ENCODE data around the gene TNN. TPM values are rescaled to one million over a fixed set of nuclear protein-coding genes. Genes with fewer than 3 reads are reported as not detected.

The TNN gene, protein sequence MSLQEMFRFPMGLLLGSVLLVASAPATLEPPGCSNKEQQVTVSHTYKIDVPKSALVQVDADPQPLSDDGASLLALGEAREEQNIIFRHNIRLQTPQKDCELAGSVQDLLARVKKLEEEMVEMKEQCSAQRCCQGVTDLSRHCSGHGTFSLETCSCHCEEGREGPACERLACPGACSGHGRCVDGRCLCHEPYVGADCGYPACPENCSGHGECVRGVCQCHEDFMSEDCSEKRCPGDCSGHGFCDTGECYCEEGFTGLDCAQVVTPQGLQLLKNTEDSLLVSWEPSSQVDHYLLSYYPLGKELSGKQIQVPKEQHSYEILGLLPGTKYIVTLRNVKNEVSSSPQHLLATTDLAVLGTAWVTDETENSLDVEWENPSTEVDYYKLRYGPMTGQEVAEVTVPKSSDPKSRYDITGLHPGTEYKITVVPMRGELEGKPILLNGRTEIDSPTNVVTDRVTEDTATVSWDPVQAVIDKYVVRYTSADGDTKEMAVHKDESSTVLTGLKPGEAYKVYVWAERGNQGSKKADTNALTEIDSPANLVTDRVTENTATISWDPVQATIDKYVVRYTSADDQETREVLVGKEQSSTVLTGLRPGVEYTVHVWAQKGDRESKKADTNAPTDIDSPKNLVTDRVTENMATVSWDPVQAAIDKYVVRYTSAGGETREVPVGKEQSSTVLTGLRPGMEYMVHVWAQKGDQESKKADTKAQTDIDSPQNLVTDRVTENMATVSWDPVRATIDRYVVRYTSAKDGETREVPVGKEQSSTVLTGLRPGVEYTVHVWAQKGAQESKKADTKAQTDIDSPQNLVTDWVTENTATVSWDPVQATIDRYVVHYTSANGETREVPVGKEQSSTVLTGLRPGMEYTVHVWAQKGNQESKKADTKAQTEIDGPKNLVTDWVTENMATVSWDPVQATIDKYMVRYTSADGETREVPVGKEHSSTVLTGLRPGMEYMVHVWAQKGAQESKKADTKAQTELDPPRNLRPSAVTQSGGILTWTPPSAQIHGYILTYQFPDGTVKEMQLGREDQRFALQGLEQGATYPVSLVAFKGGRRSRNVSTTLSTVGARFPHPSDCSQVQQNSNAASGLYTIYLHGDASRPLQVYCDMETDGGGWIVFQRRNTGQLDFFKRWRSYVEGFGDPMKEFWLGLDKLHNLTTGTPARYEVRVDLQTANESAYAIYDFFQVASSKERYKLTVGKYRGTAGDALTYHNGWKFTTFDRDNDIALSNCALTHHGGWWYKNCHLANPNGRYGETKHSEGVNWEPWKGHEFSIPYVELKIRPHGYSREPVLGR (N-terminal part only)
- total RNA-seq (not detected), polyA plus RNA-seq (ENCODE audit: insufficient read depth, low read depth, low replicate concordance) (0.26 TPM)
- long read RNA-seq, donor 1: 0 reads
- long read RNA-seq, donor 2: 0 reads
- long read RNA-seq, donor 3: 0 reads
- long read RNA-seq, donor 4: 0 reads
- long read RNA-seq, donor 5: 0 reads
- long read RNA-seq, donor 6: 0 reads
- long read RNA-seq, donor 7: 0 reads
- long read RNA-seq, donor 8: 0 reads
- long read RNA-seq, donor 9, full-length matches to known transcripts: 1 of 1 reads
- long read RNA-seq, donor 9, partial matches to known transcripts: 0 of 1 reads
- long read RNA-seq, donor 9, other reads (novel, unspliced or antisense): 0 of 1 reads
- long read RNA-seq, donor 10: 0 reads

DNA sequence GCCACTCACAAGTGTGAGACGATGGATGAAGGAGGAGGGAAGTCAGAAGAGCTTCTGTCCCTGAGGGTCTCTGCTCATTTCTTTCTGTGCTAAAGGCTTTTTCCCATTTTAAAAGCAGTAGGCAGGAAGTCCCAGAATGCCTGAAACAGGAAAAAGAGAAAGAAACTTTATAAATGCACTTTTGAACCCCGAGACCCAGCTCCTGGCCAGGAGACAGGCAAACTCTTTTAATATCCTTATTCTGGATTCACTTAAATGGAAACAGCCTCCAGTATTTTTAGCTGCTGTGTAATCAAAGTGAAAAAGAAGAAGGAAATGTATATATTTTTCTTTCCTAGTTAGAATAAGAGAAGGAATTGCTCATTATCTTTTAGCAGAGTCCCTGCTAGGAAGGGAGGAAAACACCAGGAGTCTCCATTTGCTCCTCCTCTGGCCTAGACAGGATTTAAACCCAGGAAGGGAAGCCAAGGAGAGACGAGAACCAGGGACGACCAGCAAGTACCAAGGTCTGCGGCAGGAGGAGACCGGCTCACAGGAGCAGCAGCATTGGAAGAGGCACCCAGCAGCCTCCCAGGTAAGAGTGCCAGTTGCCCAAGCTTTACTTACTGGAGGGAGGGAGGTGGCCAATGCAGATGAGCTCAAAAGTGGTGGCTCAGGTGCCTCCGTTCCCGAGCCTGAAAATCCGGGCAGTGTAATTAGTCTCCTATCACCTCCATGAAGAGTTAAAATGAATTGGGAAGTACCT, at the start of gene TNN:
TSS of gene TNN (plus strand) at position 472 of the 745 bp plus-strand sequence. CDS start 9,586 bp downstream, outside the sequence.
- no peak for FAIRE-seq
- Histone ChIP-seq H3K4me3 (ENCODE audit: low read length in 3 of 3) (no peak within 1 kb of the TSS), H3K9ac (ENCODE audit: low read length in 3 of 3) (no peak within 1 kb of the TSS), H3K27me3 (ENCODE audit: control insufficient read depth, insufficient read depth, low read length) (no peaks in the 10 kb centered on the region), H3K9me3 (ENCODE audit: control insufficient read depth in 2 of 3, insufficient read depth in 1 of 3, low read length in 3 of 3) (no peaks in the 10 kb centered on the region), H3K36me3 (ENCODE audit: control insufficient read depth in 2 of 3, insufficient read depth in 3 of 3, low read length in 3 of 3) (no peaks in the 10 kb centered on the region), H3K27ac (ENCODE audit: low read depth in 2 of 2, low read length in 2 of 2) (no peak within 1 kb of the TSS), H3K4me1 (ENCODE audit: control insufficient read depth in 2 of 3, insufficient read depth in 2 of 3, low read depth in 1 of 3, low read length in 3 of 3) (peaks cover 0 to 3% (median 0%) of the 10 kb centered on the region in 3 donors)
- DNase-seq: peak in 1 of 5 donors; percentile 28
- intact Hi-C loops (cut with DNase I): no loop called here
- TF ChIP-seq CTCF (IDR thresholded peaks at IDR 0.05; ENCODE audit: borderline replicate concordance, extremely low read depth, insufficient read depth): no peak

DNA sequence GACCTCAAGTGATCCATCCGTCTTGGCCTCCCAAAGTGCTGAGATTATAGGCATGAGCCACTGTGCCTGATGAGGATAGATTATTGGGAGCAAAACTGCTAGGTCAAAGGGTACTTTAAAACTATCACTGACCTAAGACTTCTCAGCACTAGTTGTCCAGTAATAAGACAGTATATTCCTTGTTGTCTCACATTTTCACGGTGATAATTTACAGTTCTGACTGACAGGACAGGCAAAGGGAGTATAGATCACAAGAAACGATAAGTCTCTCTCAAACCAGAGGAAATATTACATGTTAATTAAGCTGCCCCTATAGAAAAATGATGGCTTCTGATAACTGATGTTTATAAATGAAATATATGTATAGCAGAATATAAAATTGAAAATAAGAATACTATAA, 48.1 kb upstream of the TNN start:
- H3K4me3 ChIP-seq (ENCODE audit: low read length in 3 of 3): no peak overlapping the region
- no peak for TF ChIP-seq CTCF (IDR thresholded peaks at IDR 0.05; ENCODE audit: borderline replicate concordance, extremely low read depth, insufficient read depth)
- intact Hi-C loops (cut with DNase I): no loop called here
- FAIRE-seq: no peak
- DNase-seq: no peak
- H3K27ac ChIP-seq (ENCODE audit: low read depth in 2 of 2, low read length in 2 of 2): no peak overlapping the region
- H3K27me3 ChIP-seq (ENCODE audit: control insufficient read depth, insufficient read depth, low read length): no peaks in the 10 kb centered on the region
- H3K36me3 ChIP-seq (ENCODE audit: control insufficient read depth in 2 of 3, insufficient read depth in 3 of 3, low read length in 3 of 3): peaks cover 9 to 18% (median 15%) of the 10 kb centered on the region in 3 donors
- H3K9ac ChIP-seq (ENCODE audit: low read length in 3 of 3): no peak overlapping the region
- peaks cover 0 to 4% (median 3%) of the 10 kb centered on the region in 3 donors for H3K4me1 ChIP-seq (ENCODE audit: control insufficient read depth in 2 of 3, insufficient read depth in 2 of 3, low read depth in 1 of 3, low read length in 3 of 3)
- no peaks in the 10 kb centered on the region for H3K9me3 ChIP-seq (ENCODE audit: control insufficient read depth in 2 of 3, insufficient read depth in 1 of 3, low read length in 3 of 3)
